Stimulated activated CD4-positive, alpha-beta T cell treated with anti-CD3 and anti-CD28 coated beads, Interleukin-15, amount 100 ng/mL, for 24 hours (primary cell): ENCODE results near the gene NFIC.

Experiments used
- DNase-seq: peaks from one replicate; pipeline ENCODE4 v3.0.0-alpha.2; 2020

Gene NFIC

GRCh38 chr19:3455393-3455955, 89.1 kb downstream of the NFIC start:
- no peak for DNase-seq

GRCh38 chr19:3455960-3456601, 89.7 kb downstream of the NFIC start:
- DNase-seq, result no peak

DNA sequence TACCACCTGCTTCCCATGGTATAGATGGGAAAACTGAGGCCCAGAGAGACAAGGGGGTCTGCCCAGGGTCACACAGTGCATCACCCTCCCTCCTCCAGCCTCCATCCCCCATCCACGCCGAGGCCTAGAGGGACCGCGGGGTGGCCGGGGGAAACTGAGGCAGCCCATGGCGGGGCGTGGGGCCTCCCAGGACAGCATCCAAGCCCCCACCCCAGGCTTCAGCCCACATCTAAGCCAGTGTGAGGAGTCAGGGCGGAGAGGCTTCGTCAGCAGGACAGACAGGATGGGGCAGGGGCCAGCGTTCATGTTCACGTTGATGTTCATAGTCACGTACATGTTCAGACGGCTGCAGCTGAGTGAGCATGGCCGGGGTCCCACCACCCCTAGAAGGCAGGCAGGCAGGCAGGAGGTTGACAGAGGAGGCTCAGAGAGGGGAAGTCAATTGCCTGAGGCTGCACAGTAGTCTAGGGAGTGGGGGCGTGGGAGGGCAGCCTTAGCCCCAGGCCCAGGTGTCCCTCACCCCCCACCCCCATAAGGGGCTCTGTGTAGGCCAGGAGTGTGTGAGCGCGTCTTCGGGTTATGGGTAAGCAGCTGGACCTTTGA, 90.6 kb downstream of the NFIC start:
- no peak for DNase-seq

GRCh38 chr19:3457528-3458228, 91.3 kb downstream of the NFIC start:
- no peak for DNase-seq

DNA sequence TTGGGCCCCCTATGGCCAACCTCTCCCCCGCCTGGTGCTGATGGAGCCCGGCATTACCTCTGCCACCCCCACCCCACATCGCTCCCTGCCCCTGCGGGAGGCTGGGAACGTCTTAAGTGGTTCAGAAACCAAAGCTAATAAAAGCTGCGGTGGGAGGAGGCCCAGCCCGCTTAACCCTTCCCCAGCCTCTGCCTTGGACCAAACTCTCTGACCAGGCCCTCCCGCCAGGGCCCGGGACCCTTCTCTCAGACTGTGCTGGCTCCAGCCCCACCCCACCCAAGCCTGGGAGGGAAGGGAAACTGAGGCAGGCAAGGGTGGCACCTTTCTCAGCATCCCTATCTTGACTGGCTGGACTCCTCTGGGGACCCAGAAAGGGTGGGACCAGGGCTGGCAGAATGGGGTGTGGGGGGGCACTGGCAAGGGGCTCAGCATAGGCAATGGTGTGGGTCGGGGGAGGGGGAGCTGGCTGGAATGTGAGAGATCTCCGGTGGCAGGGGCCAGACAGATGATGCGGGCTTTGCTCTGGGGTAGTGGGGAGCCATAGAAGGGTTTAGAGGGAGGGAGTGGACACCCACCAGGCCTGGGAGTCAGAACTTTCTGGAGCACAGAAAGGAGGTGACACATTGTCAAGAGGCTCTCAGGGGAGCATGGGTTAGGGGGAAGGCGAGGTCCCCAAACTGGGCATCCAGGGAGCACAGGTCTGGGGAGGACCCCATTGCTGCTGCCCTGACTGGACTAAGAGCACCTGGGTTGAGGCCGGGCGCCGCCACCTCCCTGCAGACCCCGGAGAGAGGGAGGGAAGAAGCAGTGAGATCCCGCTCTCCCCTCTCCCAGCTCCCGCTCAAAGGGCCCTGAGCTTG, 92.1 kb downstream of the NFIC start:
- DNase-seq, result no peak

GRCh38 chr19:3459089-3459881, 92.9 kb downstream of the NFIC start:
- no peak for DNase-seq

GRCh38 chr19:3459965-3460582, 93.7 kb downstream of the NFIC start:
- DNase-seq, result no peak

DNA sequence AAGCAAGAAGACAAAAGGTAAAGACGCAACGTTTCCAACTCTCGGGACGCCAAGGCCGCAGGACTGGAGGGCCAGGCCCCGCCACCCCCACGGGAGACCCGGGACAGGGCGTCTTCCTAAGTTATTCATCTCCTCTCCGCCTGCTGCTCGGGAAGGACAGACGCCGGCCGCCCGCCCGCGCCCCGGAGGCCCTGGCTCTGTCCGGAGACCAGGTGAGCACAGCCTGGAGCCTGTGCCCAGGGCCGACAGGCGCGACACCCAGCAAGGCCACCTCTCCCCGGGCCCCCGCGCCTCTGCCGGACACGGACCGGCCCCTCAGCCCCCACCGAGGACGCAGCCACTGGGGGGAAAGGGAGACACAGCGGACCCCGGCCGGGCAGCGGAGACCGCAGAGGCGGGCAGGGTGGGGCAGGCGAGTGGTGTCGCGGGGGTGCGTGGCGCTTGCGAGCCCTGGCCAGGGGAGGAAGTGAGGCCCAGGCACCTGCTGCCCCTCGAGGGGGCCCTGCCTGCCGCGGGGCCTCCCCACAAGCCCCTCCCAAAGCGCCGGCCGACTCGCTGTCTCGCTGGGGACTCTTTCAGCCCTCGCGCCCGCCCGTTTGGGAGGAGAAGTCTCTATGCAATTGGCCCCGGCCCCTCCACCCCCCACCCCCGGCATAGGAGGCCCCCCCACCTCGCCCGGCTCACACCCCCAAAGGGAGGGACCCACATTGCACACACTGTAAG, 96.8 kb downstream of the NFIC start:
- DNase-seq, result no peak

- no peak for DNase-seq
Measured at GRCh38 chr19:3463714-3464586, 97.6 kb downstream of the NFIC start.

- no peak for DNase-seq
Measured at GRCh38 chr19:3464587-3465235, 98.3 kb downstream of the NFIC start.

GRCh38 chr19:3465552-3465951, 99.2 kb downstream of the NFIC start:
- no peak for DNase-seq

GRCh38 chr19:3466635-3467034, 100.3 kb downstream of the NFIC start:
- DNase-seq, result no peak

DNA sequence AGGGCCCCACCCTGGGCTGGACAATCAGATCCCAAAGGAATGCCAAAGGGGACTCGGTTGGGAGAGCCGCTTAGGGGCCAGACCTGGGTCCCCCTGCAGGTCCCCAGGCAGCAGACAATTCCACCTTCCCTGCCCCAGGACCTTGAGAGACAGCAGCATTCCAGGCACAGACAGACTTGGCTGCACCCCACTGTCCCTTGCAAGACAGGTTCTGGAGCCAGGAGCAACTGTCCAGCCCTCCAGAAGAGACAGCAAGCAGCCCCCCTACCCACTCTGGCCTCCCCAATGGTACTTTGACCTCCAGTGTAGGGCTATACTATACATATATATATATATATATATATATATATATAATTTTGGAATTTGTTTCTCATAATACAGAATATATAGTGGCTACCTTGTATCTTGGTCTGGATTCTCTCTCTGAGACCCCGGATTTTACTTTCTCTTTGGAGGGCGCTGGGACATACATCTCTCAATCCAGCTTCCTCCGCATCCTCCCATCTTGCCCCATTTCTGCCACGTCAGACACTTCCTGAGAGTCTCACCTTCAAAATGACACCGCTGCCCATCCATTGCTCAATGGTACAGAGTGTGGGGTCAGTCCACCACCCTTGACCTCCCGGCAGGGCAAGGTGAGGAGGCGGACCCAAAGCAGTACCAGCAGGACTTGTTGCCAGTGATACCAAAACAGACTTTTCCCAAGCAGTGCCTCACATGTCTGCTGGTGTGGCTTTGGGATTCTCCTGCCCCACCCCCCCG, 101.2 kb downstream of the NFIC start:
- no peak for DNase-seq

GRCh38 chr19:3468211-3468610, 101.8 kb downstream of the NFIC start:
- DNase-seq, result no peak

GRCh38 chr19:3469638-3470499, 103.5 kb downstream of the NFIC start:
- DNase-seq, result no peak

- DNase-seq, result no peak
Measured at GRCh38 chr19:3470500-3471128, 104.2 kb downstream of the NFIC start.
